Neutrophil (primary cell): ENCODE data around the gene NUFIP2.
"Not testable (repeated sequence)": the region's sequence is repeated elsewhere in the genome, so short reads cannot be mapped to it uniquely, and the experiment has no call there.

ENCODE experiments used
- H3K27ac ChIP-seq: fragments of 200-600 bp; sonication (generic); 2 replicates; pipeline ENCODE4 v1.5.1; 2016; ENCODE audit warnings: mild to moderate bottlenecking, moderate library complexity
- H3K27me3 ChIP-seq: fragments of 200-600 bp; sonication (generic); 2 replicates; pipeline ENCODE4 v1.6.0; 2016; ENCODE audit warnings: mild to moderate bottlenecking
- H3K36me3 ChIP-seq: fragments of 200-600 bp; sonication (generic); 2 replicates; pipeline ENCODE4 v1.5.1; 2017
- H3K4me1 ChIP-seq, 2 experiments: fragments of 200-600 bp in 1 of 2; sonication (generic) in 1 of 2; 1 replicate in 1 of 2; 2 replicates in 1 of 2; pipeline versions ENCODE4 v1.5.1 to v1.6.1; 2013 to 2016; ENCODE audit warnings: low read depth in 1 of 2, low read length in 1 of 2, mild to moderate bottlenecking in 1 of 2, moderate library complexity in 1 of 2; ENCODE audit not compliant: control insufficient read depth in 1 of 2, insufficient read depth in 1 of 2
- H3K4me3 ChIP-seq, 2 experiments: fragments of 200-600 bp in 1 of 2; sonication (generic) in 1 of 2; 1 replicate in 1 of 2; 2 replicates in 1 of 2; pipeline ENCODE4 v1.5.1; 2013 to 2016; ENCODE audit warnings: low read depth in 1 of 2, low read length in 1 of 2, mild to moderate bottlenecking in 1 of 2, moderate library complexity in 1 of 2
- H3K9me3 ChIP-seq: fragments of 200-600 bp; sonication (generic); 2 replicates; pipeline ENCODE4 v1.5.1; 2016
- TF ChIP-seq, protein P1 (sequence below): fragments of 200-600 bp; sonication (generic); IDR thresholded peaks from 2 replicates; pipeline ENCODE4 v1.5.1; 2016; ENCODE audit warnings: antibody characterized with exemption

Gene NUFIP2, protein sequence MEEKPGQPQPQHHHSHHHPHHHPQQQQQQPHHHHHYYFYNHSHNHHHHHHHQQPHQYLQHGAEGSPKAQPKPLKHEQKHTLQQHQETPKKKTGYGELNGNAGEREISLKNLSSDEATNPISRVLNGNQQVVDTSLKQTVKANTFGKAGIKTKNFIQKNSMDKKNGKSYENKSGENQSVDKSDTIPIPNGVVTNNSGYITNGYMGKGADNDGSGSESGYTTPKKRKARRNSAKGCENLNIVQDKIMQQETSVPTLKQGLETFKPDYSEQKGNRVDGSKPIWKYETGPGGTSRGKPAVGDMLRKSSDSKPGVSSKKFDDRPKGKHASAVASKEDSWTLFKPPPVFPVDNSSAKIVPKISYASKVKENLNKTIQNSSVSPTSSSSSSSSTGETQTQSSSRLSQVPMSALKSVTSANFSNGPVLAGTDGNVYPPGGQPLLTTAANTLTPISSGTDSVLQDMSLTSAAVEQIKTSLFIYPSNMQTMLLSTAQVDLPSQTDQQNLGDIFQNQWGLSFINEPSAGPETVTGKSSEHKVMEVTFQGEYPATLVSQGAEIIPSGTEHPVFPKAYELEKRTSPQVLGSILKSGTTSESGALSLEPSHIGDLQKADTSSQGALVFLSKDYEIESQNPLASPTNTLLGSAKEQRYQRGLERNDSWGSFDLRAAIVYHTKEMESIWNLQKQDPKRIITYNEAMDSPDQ

DNA sequence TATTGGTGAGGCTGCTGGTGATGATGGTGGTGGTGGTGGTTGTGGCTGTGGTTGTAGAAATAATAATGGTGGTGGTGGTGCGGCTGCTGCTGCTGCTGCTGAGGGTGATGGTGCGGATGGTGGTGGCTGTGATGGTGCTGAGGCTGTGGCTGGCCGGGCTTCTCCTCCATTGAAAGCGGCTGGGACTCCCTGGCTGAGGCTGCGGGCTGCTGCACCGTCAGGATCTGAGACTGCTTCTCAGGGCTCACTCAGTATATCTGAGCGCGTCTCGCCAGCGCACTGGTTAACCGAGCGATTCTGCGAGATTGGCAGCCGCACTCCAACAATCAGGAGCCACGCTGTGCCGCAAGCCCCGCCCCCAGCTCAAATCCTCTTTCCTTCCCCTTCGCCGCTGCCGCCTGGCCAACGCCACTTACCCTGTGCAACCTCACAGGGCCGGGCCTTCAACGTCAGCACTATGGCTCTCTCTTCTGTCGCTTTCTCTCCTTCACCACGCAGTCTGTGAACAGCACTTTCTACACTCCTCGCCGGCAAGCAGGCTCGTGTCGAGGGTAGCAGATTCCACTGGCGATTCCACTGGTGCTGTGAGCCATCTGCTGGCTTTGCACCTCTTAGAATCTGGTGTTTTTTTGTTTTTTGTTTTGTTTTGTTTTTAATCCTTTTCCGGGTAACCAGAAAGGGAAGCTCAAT is at the start of gene NUFIP2:
TSS of gene NUFIP2 (minus strand) at position 259 of the 690 bp plus-strand sequence. CDS start at position 170, 89 bp downstream.
- Histone ChIP-seq H3K36me3 (peaks cover 7% of the 10 kb centered on the region), H3K27me3 (no peaks in the 10 kb centered on the region), H3K4me1 (peaks cover 28 to 39% of the 10 kb centered on the region in 2 experiments), H3K27ac (peak within 1 kb of the TSS; percentile 92), H3K9me3 (no peaks in the 10 kb centered on the region), H3K4me3 (peak within 1 kb of the TSS; percentile 92 to 97)
- TF ChIP-seq, protein P1, sequence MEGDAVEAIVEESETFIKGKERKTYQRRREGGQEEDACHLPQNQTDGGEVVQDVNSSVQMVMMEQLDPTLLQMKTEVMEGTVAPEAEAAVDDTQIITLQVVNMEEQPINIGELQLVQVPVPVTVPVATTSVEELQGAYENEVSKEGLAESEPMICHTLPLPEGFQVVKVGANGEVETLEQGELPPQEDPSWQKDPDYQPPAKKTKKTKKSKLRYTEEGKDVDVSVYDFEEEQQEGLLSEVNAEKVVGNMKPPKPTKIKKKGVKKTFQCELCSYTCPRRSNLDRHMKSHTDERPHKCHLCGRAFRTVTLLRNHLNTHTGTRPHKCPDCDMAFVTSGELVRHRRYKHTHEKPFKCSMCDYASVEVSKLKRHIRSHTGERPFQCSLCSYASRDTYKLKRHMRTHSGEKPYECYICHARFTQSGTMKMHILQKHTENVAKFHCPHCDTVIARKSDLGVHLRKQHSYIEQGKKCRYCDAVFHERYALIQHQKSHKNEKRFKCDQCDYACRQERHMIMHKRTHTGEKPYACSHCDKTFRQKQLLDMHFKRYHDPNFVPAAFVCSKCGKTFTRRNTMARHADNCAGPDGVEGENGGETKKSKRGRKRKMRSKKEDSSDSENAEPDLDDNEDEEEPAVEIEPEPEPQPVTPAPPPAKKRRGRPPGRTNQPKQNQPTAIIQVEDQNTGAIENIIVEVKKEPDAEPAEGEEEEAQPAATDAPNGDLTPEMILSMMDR = peak; percentile 58

DNA sequence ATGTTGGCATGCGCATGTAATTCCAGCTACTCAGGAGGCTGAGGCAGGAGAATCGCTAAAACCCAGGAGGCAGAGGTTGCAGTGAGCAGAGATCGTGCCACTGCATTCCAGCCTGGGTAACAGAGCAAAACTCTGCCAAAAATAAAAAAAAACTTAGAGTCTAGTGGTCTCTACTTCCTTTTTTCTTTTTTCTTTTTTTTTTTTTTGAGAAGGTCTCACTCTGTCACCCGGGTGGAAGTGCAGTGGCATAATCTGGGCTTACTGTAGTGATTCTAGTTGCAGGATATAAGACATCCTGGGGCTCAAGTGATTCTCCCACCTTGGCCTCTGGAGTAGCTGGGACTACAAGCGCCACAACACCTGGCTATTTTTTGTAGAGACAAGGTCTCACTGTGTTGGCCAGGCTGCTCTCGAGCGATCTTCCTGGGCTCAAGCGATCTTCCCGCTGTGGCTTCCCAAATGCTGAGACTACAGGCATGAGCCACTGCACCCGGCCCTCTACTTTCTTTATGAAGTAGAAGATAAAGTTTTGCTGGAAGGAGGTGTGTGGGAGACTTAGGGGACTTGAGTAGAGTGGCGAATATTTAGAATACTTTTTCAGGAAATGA is 48.3 kb upstream of the NUFIP2 start:
- Histone ChIP-seq H3K36me3 (no peaks in the 10 kb centered on the region), H3K4me1 (no peaks in the 10 kb centered on the region), H3K27me3 (peaks cover 24% of the 10 kb centered on the region), H3K4me3 (no peak overlapping the region), H3K27ac (no peak overlapping the region), H3K9me3 (no peaks in the 10 kb centered on the region)
- TF ChIP-seq, protein P1 = no peak

DNA sequence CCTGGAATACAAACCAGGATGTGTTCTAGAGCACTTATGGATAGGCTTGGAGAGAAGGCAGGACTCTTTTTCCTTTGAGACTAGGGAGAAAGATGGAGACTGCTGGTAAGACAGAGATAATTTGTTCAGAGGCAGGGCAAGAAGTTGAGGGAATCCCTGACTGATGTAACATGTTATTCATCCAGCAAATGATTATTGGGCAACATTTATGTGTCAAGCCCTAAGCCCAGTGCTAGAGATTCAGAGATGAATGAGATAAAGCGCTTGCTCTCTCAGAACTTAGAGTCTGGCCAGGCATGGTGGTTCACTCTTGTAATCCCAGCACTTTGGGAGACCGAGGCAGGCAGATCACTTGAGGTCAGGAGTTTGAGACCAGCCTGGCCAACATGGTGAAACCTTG is 47.8 kb upstream of the NUFIP2 start:
- Histone ChIP-seq H3K4me3 (no peak overlapping the region), H3K27me3 (peaks cover 24% of the 10 kb centered on the region), H3K27ac (no peak overlapping the region), H3K9me3 (no peaks in the 10 kb centered on the region), H3K36me3 (no peaks in the 10 kb centered on the region), H3K4me1 (no peaks in the 10 kb centered on the region)
- TF ChIP-seq, protein P1 = no peak

DNA sequence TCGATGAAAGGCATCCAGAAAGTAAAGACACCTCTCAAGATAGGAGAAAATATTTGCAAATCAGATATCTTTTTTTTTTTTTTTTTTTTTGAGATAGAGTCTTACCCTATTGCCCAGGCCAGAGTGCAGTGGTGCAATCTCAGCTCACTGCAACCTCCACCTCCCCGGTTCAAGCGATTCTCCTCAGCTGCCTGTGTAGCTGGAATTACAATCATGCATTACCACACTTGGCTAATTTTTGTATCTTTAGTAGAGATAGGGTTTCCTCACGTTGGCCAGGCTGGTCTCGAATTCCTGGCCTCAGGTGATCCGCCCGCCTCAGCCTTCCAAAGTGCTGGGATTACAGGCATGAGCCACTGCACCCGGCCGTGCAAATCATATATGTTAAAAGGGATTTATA is 45.1 kb upstream of the NUFIP2 start:
- H3K4me3 ChIP-seq, H3K9me3 ChIP-seq, H3K27ac ChIP-seq, H3K4me1 ChIP-seq, H3K36me3 ChIP-seq: not testable (repeated sequence)
- H3K27me3 ChIP-seq = peaks cover 18% of the 10 kb centered on the region

DNA sequence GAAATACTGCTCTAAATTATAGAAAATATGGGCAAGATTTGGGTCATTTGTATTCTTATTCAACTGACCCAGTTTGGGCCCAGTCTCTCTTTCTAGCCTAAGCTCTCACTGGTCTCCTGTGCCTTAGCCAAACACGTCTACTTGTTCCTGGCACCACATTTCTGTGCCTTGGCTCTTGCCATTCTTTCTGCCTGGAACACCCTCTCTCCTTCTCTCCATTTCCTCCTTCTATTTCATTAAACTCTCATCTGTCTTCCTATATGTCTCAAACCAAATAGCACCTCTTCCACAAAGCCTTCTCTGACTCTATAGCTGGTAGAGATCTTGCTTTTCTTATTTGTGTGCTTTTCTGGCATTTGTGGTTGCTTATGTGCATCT is 37.7 kb upstream of the NUFIP2 start:
- Histone ChIP-seq H3K9me3 (no peaks in the 10 kb centered on the region), H3K36me3 (no peaks in the 10 kb centered on the region), H3K4me3 (no peak overlapping the region), H3K4me1 (no peaks in the 10 kb centered on the region), H3K27me3 (no peaks in the 10 kb centered on the region), H3K27ac (no peak overlapping the region)
- TF ChIP-seq, protein P1 = no peak
